H1 (cell line): Measurements from ENCODE around the gene EFR3B. TPM values are rescaled to one million over a fixed set of nuclear protein-coding genes. Genes with fewer than 3 reads are reported as not detected.

Source experiments
- CTCF ChIA-PET: fragments of 300-600 bp; sonication (Branson Sonifier 250); formaldehyde crosslinking; loops from one replicate; lab custom pipeline; 2021; ENCODE audit not compliant: partially characterized antibody; lab: Charles Lee
- POLR2A ChIA-PET: fragments of 300-600 bp; sonication (Branson Sonifier 250); formaldehyde crosslinking; loops from one replicate; lab custom pipeline; 2021; ENCODE audit warnings: inconsistent platforms; ENCODE audit not compliant: partially characterized antibody; lab: Charles Lee
- DNase-seq, 2 experiments: peaks; one replicate each; pipeline versions ENCODE4 v3.0.0 to v3.0.0-alpha.2; 2010 to 2022; ENCODE audit warnings: low spot score in 2 of 2, low read depth in 1 of 2, mixed read lengths in 1 of 2
- FAIRE-seq: peaks from 2 replicates; lab custom pipeline; 2011; peaks lifted over from hg19 to GRCh38; lab: Jason Lieb, UNC
- H2AFZ ChIP-seq: 2 replicates; pipeline ENCODE4 v1.8.1; 2012; ENCODE audit warnings: low read length, inconsistent platforms
- H2AK5ac ChIP-seq: 2 replicates; pipeline ENCODE4 v1.6.1; 2013; ENCODE audit warnings: low read depth, low read length
- H2BK120ac ChIP-seq: replicated peaks from 2 replicates; pipeline ENCODE3; 2013; ENCODE audit warnings: low read depth, low read length, inconsistent platforms
- H2BK12ac ChIP-seq: 2 replicates; pipeline ENCODE4 v1.6.1; 2013; ENCODE audit warnings: low read depth, low read length
- H2BK15ac ChIP-seq: 2 replicates; pipeline ENCODE4 v1.6.1; 2013; ENCODE audit warnings: low read length
- H2BK20ac ChIP-seq: 2 replicates; pipeline ENCODE4 v1.6.1; 2013; ENCODE audit warnings: low read length
- H2BK5ac ChIP-seq: 2 replicates; pipeline ENCODE4 v1.6.1; 2013; ENCODE audit warnings: low read depth, low read length
- H3K14ac ChIP-seq: 2 replicates; pipeline ENCODE4 v1.6.1; 2013; ENCODE audit warnings: inconsistent platforms; ENCODE audit not compliant: insufficient read length
- H3K18ac ChIP-seq: 2 replicates; pipeline ENCODE4 v1.6.1; 2013; ENCODE audit warnings: low read length; ENCODE audit errors: extremely low read depth
- H3K23ac ChIP-seq: 2 replicates; pipeline ENCODE4 v1.6.1; 2013; ENCODE audit warnings: inconsistent platforms; ENCODE audit not compliant: insufficient read length
- H3K23me2 ChIP-seq: 2 replicates; pipeline ENCODE4 v1.6.1; 2013; ENCODE audit warnings: low read depth, low read length
- H3K27ac ChIP-seq: 2 replicates; pipeline ENCODE4 v1.6.1; 2011; ENCODE audit warnings: low read depth, low read length, inconsistent platforms
- H3K27me3 ChIP-seq, 4 experiments: replicated peaks in 1 of 4; 1 replicate in 1 of 4; 2 replicates in 3 of 4; pipeline versions ENCODE4 v1.6.1 to v1.8.1; 2011 to 2013; ENCODE audit warnings: low read length in 3 of 4, mild to moderate bottlenecking in 3 of 4, inconsistent platforms in 2 of 4, mixed read lengths in 2 of 4, moderate library complexity in 1 of 4; ENCODE audit not compliant: control insufficient read depth in 3 of 4, insufficient read depth in 3 of 4; ENCODE audit errors: extremely low read depth in 1 of 4
- H3K36me3 ChIP-seq, 4 experiments: 2 replicates each; pipeline versions ENCODE4 v1.6.1 to v1.8.1; 2011 to 2013; ENCODE audit warnings: mild to moderate bottlenecking in 4 of 4, low read length in 3 of 4, moderate library complexity in 2 of 4, control low read depth in 1 of 4, inconsistent platforms in 1 of 4; ENCODE audit not compliant: insufficient read depth in 4 of 4, control insufficient read depth in 2 of 4
- H3K4ac ChIP-seq: replicated peaks from 2 replicates; pipeline ENCODE3; 2013; ENCODE audit warnings: low read length, low read depth, mixed read lengths, inconsistent platforms; ENCODE audit not compliant: insufficient read length
- H3K4me1 ChIP-seq, 4 experiments: replicated peaks in 1 of 4; 1 replicate in 1 of 4; 2 replicates in 3 of 4; pipeline versions ENCODE4 v1.6.1 to v1.8.1; 2011 to 2013; ENCODE audit warnings: low read length in 3 of 4, inconsistent platforms in 2 of 4, mixed read lengths in 1 of 4; ENCODE audit not compliant: insufficient read depth in 4 of 4, control insufficient read depth in 3 of 4
- H3K4me2 ChIP-seq, 2 experiments: 2 replicates each; pipeline versions ENCODE4 v1.6.1 to v1.8.1; 2011 to 2013; ENCODE audit warnings: low read depth in 2 of 2, low read length in 2 of 2, control low read depth in 1 of 2, inconsistent platforms in 1 of 2, mild to moderate bottlenecking in 1 of 2; ENCODE audit not compliant: insufficient read depth in 1 of 2
- H3K4me3 ChIP-seq, 4 experiments: fragments of 200-600, 300-600 bp in 1 of 4; sonication (generic), shearing (Covaris generic), sonication (Bioruptor Twin) in 1 of 4; 2 replicates each; pipeline versions ENCODE4 v1.5.1 to v1.8.1; 2011 to 2016; ENCODE audit warnings: low read length in 4 of 4, low read depth in 3 of 4, control low read depth in 2 of 4, inconsistent platforms in 2 of 4, mild to moderate bottlenecking in 2 of 4, mixed read lengths in 1 of 4, moderate library complexity in 1 of 4; ENCODE audit not compliant: insufficient read depth in 2 of 4; ENCODE audit errors: extremely low read depth in 1 of 4
- H3K56ac ChIP-seq: replicated peaks from 2 replicates; pipeline ENCODE3; 2013; ENCODE audit warnings: low read depth, mild to moderate bottlenecking, mixed read lengths, low read length, inconsistent platforms; ENCODE audit not compliant: insufficient read length
- H3K79me1 ChIP-seq: 2 replicates; pipeline ENCODE4 v1.6.1; 2013; ENCODE audit warnings: low read depth, low read length, control low read depth
- H3K79me2 ChIP-seq, 2 experiments: 2 replicates each; pipeline versions ENCODE4 v1.6.1 to v1.8.1; 2012 to 2013; ENCODE audit warnings: low read length in 2 of 2, mild to moderate bottlenecking in 2 of 2, inconsistent platforms in 1 of 2; ENCODE audit not compliant: insufficient read depth in 2 of 2, control insufficient read depth in 1 of 2
- H3K9ac ChIP-seq, 4 experiments: replicated peaks in 1 of 4; 1 replicate in 1 of 4; 2 replicates in 3 of 4; pipeline versions ENCODE4 v1.6.1 to v1.8.1; 2011 to 2013; ENCODE audit warnings: low read depth in 3 of 4, low read length in 3 of 4, control low read depth in 2 of 4, mild to moderate bottlenecking in 2 of 4, moderate library complexity in 2 of 4, inconsistent platforms in 1 of 4; ENCODE audit errors: extremely low read depth in 1 of 4
- H3K9me3 ChIP-seq, 2 experiments: 2 replicates each; pipeline versions ENCODE4 v1.6.1 to v1.8.1; 2012 to 2013; ENCODE audit warnings: mild to moderate bottlenecking in 2 of 2, moderate library complexity in 2 of 2, control low read depth in 1 of 2, inconsistent platforms in 1 of 2, low read depth in 1 of 2, low read length in 1 of 2, mixed read lengths in 1 of 2; ENCODE audit not compliant: insufficient read depth in 2 of 2
- H4K20me1 ChIP-seq, 2 experiments: replicated peaks in 1 of 2; 2 replicates each; pipeline versions ENCODE3 to v1.8.1; 2011 to 2013; ENCODE audit warnings: inconsistent platforms in 2 of 2, low read length in 2 of 2, mild to moderate bottlenecking in 1 of 2; ENCODE audit not compliant: insufficient read depth in 2 of 2, control insufficient read depth in 1 of 2
- H4K5ac ChIP-seq: 2 replicates; pipeline ENCODE4 v1.6.1; 2013; ENCODE audit warnings: low read length, low read depth, mixed read lengths, inconsistent platforms; ENCODE audit not compliant: insufficient read length
- H4K8ac ChIP-seq: 2 replicates; pipeline ENCODE4 v1.8.0; 2013; ENCODE audit warnings: mild to moderate bottlenecking, moderate library complexity, low read length, inconsistent platforms; ENCODE audit not compliant: insufficient read depth; ENCODE audit errors: extremely low read depth
- H4K91ac ChIP-seq: replicated peaks from 2 replicates; pipeline ENCODE3; 2013; ENCODE audit warnings: low read length, mixed read lengths, inconsistent platforms; ENCODE audit not compliant: insufficient read length
- EGR1 ChIP-seq: IDR thresholded peaks from 2 replicates; pipeline ENCODE4 v1.6.1; 2011; ENCODE audit warnings: low read depth, low read length, borderline replicate concordance
- EP300 ChIP-seq, 2 experiments: IDR thresholded peaks; 1 replicate in 1 of 2; 2 replicates in 1 of 2; pipeline ENCODE4 v1.6.1; 2011 to 2012; ENCODE audit warnings: low read depth in 2 of 2, low read length in 2 of 2, mild to moderate bottlenecking in 2 of 2, borderline replicate concordance in 1 of 2, inconsistent platforms in 1 of 2, moderate library complexity in 1 of 2
- GABPA ChIP-seq: IDR thresholded peaks from 2 replicates; pipeline ENCODE4 v1.6.1; 2011; ENCODE audit warnings: mild to moderate bottlenecking, low read length, moderate library complexity, borderline replicate concordance; ENCODE audit not compliant: insufficient read depth
- HDAC2 ChIP-seq, 2 experiments: fragments of 300-600 bp in 1 of 2; sonication (generic) in 1 of 2; IDR thresholded peaks; 2 replicates each; pipeline ENCODE4 v1.6.1; 2011 to 2012; ENCODE audit warnings: low read depth in 2 of 2, low read length in 2 of 2, mild to moderate bottlenecking in 2 of 2, moderate library complexity in 2 of 2, borderline replicate concordance in 1 of 2, inconsistent platforms in 1 of 2
- NRF1 ChIP-seq: IDR thresholded peaks from 2 replicates; pipeline ENCODE4 v1.6.1; 2011; ENCODE audit warnings: mild to moderate bottlenecking, low read depth, low read length, improper control_type of control experiment
- POLR2AphosphoS5 ChIP-seq: IDR thresholded peaks from 2 replicates; pipeline ENCODE4 v1.6.1; 2011; ENCODE audit warnings: low read depth, low read length
- POU5F1 ChIP-seq: IDR thresholded peaks from 2 replicates; pipeline ENCODE4 v1.6.1; 2011; ENCODE audit warnings: low read depth, mild to moderate bottlenecking, low read length, moderate library complexity
- SP2 ChIP-seq: IDR thresholded peaks from 2 replicates; pipeline ENCODE4 v1.6.1; 2012; ENCODE audit warnings: mild to moderate bottlenecking, low read length, inconsistent platforms
- TBP ChIP-seq: IDR thresholded peaks from 2 replicates; pipeline ENCODE4 v1.6.1; 2011; ENCODE audit warnings: low read depth, low read length, improper control_type of control experiment
- WGBS, 2 experiments: shearing (Covaris generic) in 1 of 2; methylation state at CpG; one replicate each; pipeline versions ENCODE4 v1.1.6 to v1.1.7; 2013 to 2015; ENCODE audit warnings: low lambda C conversion rate in 2 of 2, mixed read lengths in 2 of 2, inconsistent platforms in 1 of 2, low coverage in 1 of 2, missing lambda C conversion rate in 1 of 2; ENCODE audit not compliant: insufficient replicate concordance in 2 of 2, insufficient coverage in 1 of 2, insufficient read length in 1 of 2; ENCODE audit errors: extremely low coverage in 1 of 2, missing lambda C conversion rate in 1 of 2; 5-methylcytosine and 5-hydroxymethylcytosine counted together
- polyA plus RNA-seq, 7 experiments: library from polyadenylated mRNA; depleted of rRNA in 3 of 7; stranded (reverse) in 5 of 7; unstranded in 2 of 7; fragments of >200 nt in 5 of 7; fragments of 200-250 nt in 2 of 7; gene quantifications; 1 replicate in 5 of 7; 2 replicates in 1 of 7; 4 replicates in 1 of 7; pipeline versions ENCODE4 v1.2.1 to v1.2.3, GENCODE V29; 2011 to 2013; ENCODE audit warnings: missing spikeins in 2 of 7, mixed read lengths in 2 of 7
- total RNA-seq: library from RNA; stranded (reverse); fragmentation: NEBNext Ultra II Directional; extraction: Animal tissue kit (Norgen Biotek cat#: 25700); gene quantifications from 2 replicates; pipeline ENCODE4 v1.2.1, GENCODE V29; 2021
- TF ChIP-seq, protein P1 (sequence below): IDR thresholded peaks from 2 replicates; pipeline ENCODE4 v1.6.1; 2011; ENCODE audit warnings: low read length, improper control_type of control experiment

The EFR3B gene
- total and polyA plus RNA-seq, 2 of the 8 experiments (the other 6 are each of a cell fraction or from before 2014, with no cell fraction given), result 3.4 to 9.6 TPM

DNA sequence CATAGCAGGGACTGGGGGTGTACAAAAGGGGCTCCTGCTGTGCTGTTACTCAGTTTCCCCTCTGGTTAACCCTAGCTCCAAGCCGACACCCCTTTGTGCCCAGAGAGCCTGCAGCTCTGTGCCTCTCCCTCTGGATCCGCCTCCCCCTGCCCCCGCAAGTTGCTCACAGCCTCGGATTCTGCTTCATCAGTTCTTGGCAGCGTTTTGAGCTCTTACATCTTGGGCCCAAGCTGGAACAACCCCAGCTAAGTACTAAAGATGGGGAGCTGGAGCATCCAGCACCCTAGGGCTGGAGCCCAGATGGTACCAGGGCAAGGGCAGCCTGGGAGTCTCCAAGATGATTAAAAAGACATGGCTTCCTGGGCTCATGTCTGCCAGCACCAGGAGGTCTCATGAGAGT, 85.8 kb downstream of the EFR3B start:
- H3K18ac ChIP-seq, result no peak overlapping the region
- no peak overlapping the region for H4K8ac ChIP-seq
- H4K20me1 ChIP-seq, result peaks cover 0 to 2% of the 10 kb centered on the region in 2 experiments
- no peaks in the 10 kb centered on the region for H3K79me1 ChIP-seq
- no peak overlapping the region for H3K4me2 ChIP-seq
- H3K4me3 ChIP-seq, result no peak overlapping the region
- H3K27ac ChIP-seq, result no peak overlapping the region
- no peak overlapping the region for H3K56ac ChIP-seq
- no peak overlapping the region for H2BK120ac ChIP-seq
- no peaks in the 10 kb centered on the region for H3K79me2 ChIP-seq
- no peak overlapping the region for H3K14ac ChIP-seq
- H3K9ac ChIP-seq, result no peak overlapping the region; a peak in 1 of 7 replicates
- no peak overlapping the region for H4K91ac ChIP-seq
- H3K9me3 ChIP-seq, result no peaks in the 10 kb centered on the region
- H4K5ac ChIP-seq, result no peak overlapping the region
- H2BK5ac ChIP-seq, result no peak overlapping the region
- no peak for DNase-seq
- no peak overlapping the region for H2AFZ ChIP-seq
- no peak overlapping the region for H2AK5ac ChIP-seq
- no peak overlapping the region for H2BK15ac ChIP-seq
- H3K27me3 ChIP-seq, result peaks cover 2 to 22% (median 18%) of the 10 kb centered on the region in 4 experiments
- FAIRE-seq, result no peak
- H3K4me1 ChIP-seq, result peaks cover 0 to 10% (median 5%) of the 10 kb centered on the region in 4 experiments; a peak in 6 of 7 replicates
- POLR2A ChIA-PET, result interaction anchor here (1.5 kb wide), 1 partner anchor 152 kb away, joined by 7 read pairs; no protein-coding TSS in a partner anchor
- no peaks in the 10 kb centered on the region; a peak in 1 of 8 replicates for H3K36me3 ChIP-seq
- H2BK12ac ChIP-seq, result no peak overlapping the region
- H3K23me2 ChIP-seq, result peaks cover 6% of the 10 kb centered on the region; the same call in 1 of the 2 replicates
- H3K4ac ChIP-seq, result no peak overlapping the region
- no peak overlapping the region for H2BK20ac ChIP-seq
- no peak overlapping the region for H3K23ac ChIP-seq
- CTCF ChIA-PET, result interaction anchor here (0.7 to 10.0 kb wide), 14 partner anchors 9 to 247 kb away, joined by 3 to 176 read pairs (median 4); partner anchors contain the start of gene EFR3B
- 87% methylated on average over 5 of the region's 5 CpGs; no CpG with 5 or more reads in 1 of the 2 experiments for WGBS, 2 experiments
- no peak for TF ChIP-seq POU5F1
- no peak for TF ChIP-seq POLR2AphosphoS5
- TF ChIP-seq, protein P1, sequence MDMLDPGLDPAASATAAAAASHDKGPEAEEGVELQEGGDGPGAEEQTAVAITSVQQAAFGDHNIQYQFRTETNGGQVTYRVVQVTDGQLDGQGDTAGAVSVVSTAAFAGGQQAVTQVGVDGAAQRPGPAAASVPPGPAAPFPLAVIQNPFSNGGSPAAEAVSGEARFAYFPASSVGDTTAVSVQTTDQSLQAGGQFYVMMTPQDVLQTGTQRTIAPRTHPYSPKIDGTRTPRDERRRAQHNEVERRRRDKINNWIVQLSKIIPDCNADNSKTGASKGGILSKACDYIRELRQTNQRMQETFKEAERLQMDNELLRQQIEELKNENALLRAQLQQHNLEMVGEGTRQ, result no peak
- TF ChIP-seq GABPA, result no peak
- TF ChIP-seq SP2, result no peak
- no peak for TF ChIP-seq EGR1
- TF ChIP-seq HDAC2 (IDR thresholded peaks at IDR 0.05; ENCODE audit: borderline replicate concordance in 1 of 2, low read depth in 2 of 2, low read length in 2 of 2), result no peak
- no peak for TF ChIP-seq NRF1
- no peak for TF ChIP-seq EP300 (IDR thresholded peaks at IDR 0.05; ENCODE audit: borderline replicate concordance in 1 of 2, low read depth in 2 of 2, low read length in 2 of 2)
- TF ChIP-seq TBP, result no peak
